Endothelial cell of umbilical vein (primary cell): ENCODE data around the gene ARHGAP29. TPM values are rescaled to one million over a fixed set of nuclear protein-coding genes. Genes with fewer than 3 reads are reported as not detected.

Experiments used
- BruUV-seq: library from RNA; stranded (reverse); fragments of 400-500 nt; replicated peaks from 2 replicates; lab custom pipeline; 2021; lab: Mats Ljungman, UMichigan
- CTCF ChIA-PET: fragments of 300-600, 350-600 bp; sonication (Branson Sonifier 250); formaldehyde crosslinking; loops from one replicate; lab custom pipeline; 2021; ENCODE audit warnings: antibody characterized with exemption, inconsistent platforms; lab: Charles Lee
- POLR2A ChIA-PET: fragments of 300-600, 350-600 bp; sonication (Branson Sonifier 250); formaldehyde crosslinking; loops from one replicate; lab custom pipeline; 2021; ENCODE audit warnings: antibody characterized with exemption, inconsistent platforms; lab: Charles Lee
- DNase-seq: peaks from one replicate; pipeline ENCODE4 v3.0.0-alpha.2; 2011; ENCODE audit warnings: low read depth, low spot score
- FAIRE-seq: peaks from 2 replicates; lab custom pipeline; 2011; peaks lifted over from hg19 to GRCh38; lab: Jason Lieb, UNC
- H2AFZ ChIP-seq: 2 replicates; pipeline ENCODE4 v1.6.0; 2012; ENCODE audit warnings: low read depth, low read length, control low read depth, inconsistent platforms
- H3K27ac ChIP-seq: 2 replicates; pipeline ENCODE4 v1.5.1; 2011; ENCODE audit warnings: low read depth, mild to moderate bottlenecking, control low read depth, low read length, moderate library complexity; ENCODE audit not compliant: insufficient read depth
- H3K27me3 ChIP-seq, 2 experiments: 2 replicates each; pipeline versions ENCODE4 v1.6.0 to v1.6.1; 2011; ENCODE audit warnings: low read length in 2 of 2, mixed read lengths in 1 of 2; ENCODE audit not compliant: control insufficient read depth in 2 of 2, insufficient read depth in 2 of 2
- H3K36me3 ChIP-seq, 2 experiments: 2 replicates in 1 of 2; 3 replicates in 1 of 2; pipeline ENCODE4 v1.5.1; 2011; ENCODE audit warnings: low read length in 2 of 2, mild to moderate bottlenecking in 1 of 2, moderate library complexity in 1 of 2; ENCODE audit not compliant: control insufficient read depth in 2 of 2, insufficient read depth in 2 of 2; ENCODE audit errors: extremely low read depth in 1 of 2
- H3K4me1 ChIP-seq: 3 replicates; pipeline ENCODE4 v1.5.1; 2011; ENCODE audit warnings: mild to moderate bottlenecking, low read length; ENCODE audit not compliant: control insufficient read depth, insufficient read depth; ENCODE audit errors: extremely low read depth
- H3K4me2 ChIP-seq: 2 replicates; pipeline ENCODE4 v1.6.1; 2011; ENCODE audit warnings: low read length, control low read depth, mixed read lengths; ENCODE audit not compliant: insufficient read depth
- H3K4me3 ChIP-seq, 3 experiments: fragments of 200-600 bp in 1 of 3; sonication (generic), shearing (Covaris generic) in 1 of 3; replicated peaks in 1 of 3; 2 replicates each; pipeline ENCODE4 v1.5.1; 2011 to 2016; ENCODE audit warnings: control low read depth in 3 of 3, low read length in 3 of 3, mild to moderate bottlenecking in 2 of 3, inconsistent platforms in 1 of 3, low read depth in 1 of 3, moderate library complexity in 1 of 3; ENCODE audit not compliant: insufficient read depth in 1 of 3
- H3K79me2 ChIP-seq: 2 replicates; pipeline ENCODE4 v1.6.0; 2012; ENCODE audit warnings: low read length, inconsistent platforms; ENCODE audit not compliant: control insufficient read depth, insufficient read depth
- H3K9ac ChIP-seq: replicated peaks from 2 replicates; pipeline ENCODE3; 2011; ENCODE audit warnings: low read length, control low read depth; ENCODE audit not compliant: insufficient read depth; ENCODE audit errors: extremely low read depth
- H3K9me1 ChIP-seq: replicated peaks from 3 replicates; pipeline ENCODE4 v1.6.0; 2011; ENCODE audit warnings: mild to moderate bottlenecking, low read length; ENCODE audit not compliant: control insufficient read depth, insufficient read depth; ENCODE audit errors: extremely low read depth
- H3K9me3 ChIP-seq: replicated peaks from 2 replicates; pipeline ENCODE4 v1.5.1; 2012; ENCODE audit warnings: low read length, inconsistent platforms; ENCODE audit not compliant: control insufficient read depth, insufficient read depth
- H4K20me1 ChIP-seq: replicated peaks from 2 replicates; pipeline ENCODE3; 2011; ENCODE audit warnings: mild to moderate bottlenecking, low read length; ENCODE audit not compliant: control insufficient read depth, insufficient read depth; ENCODE audit errors: extremely low read depth
- EZH2 ChIP-seq: IDR thresholded peaks from 2 replicates; pipeline ENCODE4 v1.6.1; 2012; ENCODE audit warnings: borderline replicate concordance, low read depth, mild to moderate bottlenecking, moderate library complexity, low read length, inconsistent platforms; ENCODE audit not compliant: severe bottlenecking
- FOS ChIP-seq: IDR thresholded peaks from 2 replicates; pipeline ENCODE4 v1.6.1; 2011; ENCODE audit warnings: mild to moderate bottlenecking, low read length, moderate library complexity, borderline replicate concordance; ENCODE audit not compliant: insufficient read depth
- GATA2 ChIP-seq: IDR thresholded peaks from 2 replicates; pipeline ENCODE4 v1.7.0; 2011; ENCODE audit warnings: low read depth, mild to moderate bottlenecking, moderate library complexity, mixed read lengths, low read length; ENCODE audit not compliant: insufficient read length, insufficient read depth
- JUN ChIP-seq: IDR thresholded peaks from 2 replicates; pipeline ENCODE4 v1.6.1; 2011; ENCODE audit warnings: borderline replicate concordance, low read depth; ENCODE audit not compliant: insufficient read length, insufficient read depth
- MYC ChIP-seq: IDR thresholded peaks from one replicate; pipeline ENCODE4 v1.6.1; 2011; ENCODE audit warnings: mild to moderate bottlenecking, low read depth, low read length
- POLR2A ChIP-seq: IDR thresholded peaks from 2 replicates; pipeline ENCODE4 v1.6.1; 2012; ENCODE audit warnings: low read depth, mild to moderate bottlenecking, control low read depth, low read length
- POLR2AphosphoS5 ChIP-seq: IDR thresholded peaks from 2 replicates; pipeline ENCODE4 v1.6.1; 2012; ENCODE audit warnings: low read depth, mild to moderate bottlenecking, control low read depth, low read length, moderate library complexity; ENCODE audit not compliant: insufficient read depth
- dilution Hi-C: fragments of 300-500 bp; cut with MboI; formaldehyde crosslinking; loops from one replicate; pipeline ENCODE4 v1.15.0; 2019; ENCODE audit warnings: low sequenced_read_pairs; ENCODE audit not compliant: extremely low pct_ligation_motif_present
- intact Hi-C: fragments of 100-400 bp; cut with micrococcal nuclease; formaldehyde crosslinking; loops from one replicate; pipeline ENCODE4 v1.10.0; 2022
- polyA plus RNA-seq, 4 experiments: library from polyadenylated mRNA; depleted of rRNA in 3 of 4; stranded (reverse) in 3 of 4; unstranded in 1 of 4; fragments of >200 nt; gene quantifications; 2 replicates each; pipeline versions ENCODE4 v1.2.1 to v1.2.3, GENCODE V29; 2011 to 2012; ENCODE audit warnings: missing spikeins in 1 of 4
- total RNA-seq: library from RNA; stranded (reverse); gene quantifications from 2 replicates; pipeline ENCODE4 v1.2.3, GENCODE V29; 2021
- TF ChIP-seq, protein P1 (sequence below), 2 donors: IDR thresholded peaks; 1 replicate in 1 of 2; 2 replicates in 1 of 2; pipeline ENCODE4 v1.5.1; 2011; ENCODE audit warnings: low read length in 2 of 2, mild to moderate bottlenecking in 2 of 2, moderate library complexity in 2 of 2, control low read depth in 1 of 2, inconsistent platforms in 1 of 2, low read depth in 1 of 2; ENCODE audit not compliant: insufficient read depth in 1 of 2; ENCODE audit errors: extremely low read depth in 1 of 2
- TF ChIP-seq, protein P2 (sequence below): IDR thresholded peaks from 2 replicates; pipeline ENCODE4 v1.6.1; 2011; ENCODE audit not compliant: insufficient read depth, insufficient read length

ARHGAP29 gene
- total and polyA plus RNA-seq, 2 donors (not counting 3 experiments of a cell fraction or from before 2014, with no cell fraction given) = 56.3 to 199 TPM

DNA sequence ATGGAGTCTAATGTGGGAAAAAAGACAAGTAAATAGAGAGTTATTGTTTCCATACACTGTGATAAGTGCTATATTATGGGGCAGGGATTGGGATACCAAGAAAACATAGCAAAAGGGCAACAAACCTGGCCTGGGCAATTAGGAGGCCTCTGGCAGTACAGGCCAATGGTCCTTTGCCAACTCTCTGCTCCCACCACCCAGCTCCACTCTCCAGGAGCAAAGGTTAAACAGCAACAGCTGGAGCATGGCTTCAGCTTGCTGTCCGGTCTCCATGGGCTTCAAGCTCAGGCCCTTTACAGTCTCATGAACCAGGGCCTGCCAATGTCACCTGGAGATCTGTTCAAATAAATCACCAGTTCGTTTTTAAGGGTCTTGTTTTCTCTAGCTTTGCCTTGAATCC is 37.2 kb upstream of the ARHGAP29 start:
- no peak for TF ChIP-seq POLR2A
- no peak for TF ChIP-seq EZH2
- TF ChIP-seq GATA2 = no peak
- no peak for TF ChIP-seq JUN
- no peak for TF ChIP-seq MYC
- no peak for TF ChIP-seq POLR2AphosphoS5
- TF ChIP-seq, protein P1, sequence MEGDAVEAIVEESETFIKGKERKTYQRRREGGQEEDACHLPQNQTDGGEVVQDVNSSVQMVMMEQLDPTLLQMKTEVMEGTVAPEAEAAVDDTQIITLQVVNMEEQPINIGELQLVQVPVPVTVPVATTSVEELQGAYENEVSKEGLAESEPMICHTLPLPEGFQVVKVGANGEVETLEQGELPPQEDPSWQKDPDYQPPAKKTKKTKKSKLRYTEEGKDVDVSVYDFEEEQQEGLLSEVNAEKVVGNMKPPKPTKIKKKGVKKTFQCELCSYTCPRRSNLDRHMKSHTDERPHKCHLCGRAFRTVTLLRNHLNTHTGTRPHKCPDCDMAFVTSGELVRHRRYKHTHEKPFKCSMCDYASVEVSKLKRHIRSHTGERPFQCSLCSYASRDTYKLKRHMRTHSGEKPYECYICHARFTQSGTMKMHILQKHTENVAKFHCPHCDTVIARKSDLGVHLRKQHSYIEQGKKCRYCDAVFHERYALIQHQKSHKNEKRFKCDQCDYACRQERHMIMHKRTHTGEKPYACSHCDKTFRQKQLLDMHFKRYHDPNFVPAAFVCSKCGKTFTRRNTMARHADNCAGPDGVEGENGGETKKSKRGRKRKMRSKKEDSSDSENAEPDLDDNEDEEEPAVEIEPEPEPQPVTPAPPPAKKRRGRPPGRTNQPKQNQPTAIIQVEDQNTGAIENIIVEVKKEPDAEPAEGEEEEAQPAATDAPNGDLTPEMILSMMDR (IDR thresholded peaks at IDR 0.05; ENCODE audit: extremely low read depth in 1 of 2, insufficient read depth in 1 of 2, low read depth in 1 of 2, low read length in 2 of 2) = no peak
- TF ChIP-seq, protein P2, sequence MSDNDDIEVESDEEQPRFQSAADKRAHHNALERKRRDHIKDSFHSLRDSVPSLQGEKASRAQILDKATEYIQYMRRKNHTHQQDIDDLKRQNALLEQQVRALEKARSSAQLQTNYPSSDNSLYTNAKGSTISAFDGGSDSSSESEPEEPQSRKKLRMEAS = no peak
- no peak for TF ChIP-seq FOS
- no peaks in the 10 kb centered on the region for H4K20me1 ChIP-seq
- H3K9me1 ChIP-seq = no peaks in the 10 kb centered on the region
- no peak overlapping the region for H2AFZ ChIP-seq
- H3K27ac ChIP-seq = no peak overlapping the region
- H3K4me2 ChIP-seq = no peak overlapping the region
- dilution Hi-C loops (no loop called here), intact Hi-C loops (no loop called here)
- ChIA-PET CTCF (interaction anchor here (1.4 to 1.7 kb wide), 3 partner anchors 10 to 43 kb away, joined by 3 to 4 read pairs (median 3); no protein-coding TSS in a partner anchor), POLR2A (no interaction called here)
- H3K36me3 ChIP-seq = no peaks in the 10 kb centered on the region
- H3K79me2 ChIP-seq = no peaks in the 10 kb centered on the region
- H3K27me3 ChIP-seq = no peaks in the 10 kb centered on the region
- DNase-seq (no peak), FAIRE-seq (no peak)
- no peaks in the 10 kb centered on the region for H3K9me3 ChIP-seq
- H3K4me1 ChIP-seq = peaks cover 13% of the 10 kb centered on the region
- no peak overlapping the region for H3K9ac ChIP-seq
- H3K4me3 ChIP-seq = no peak overlapping the region
- no TSS peak for BruUV-seq
